SIG-M5 (cell line): ENCODE data around the gene CDK5RAP1.
A peak's percentile ranks its signal among the peaks of the same experiment; 100 is the strongest.
"Not testable (repeated sequence)": the region's sequence is repeated elsewhere in the genome, so short reads cannot be mapped to it uniquely, and the experiment has no call there.

Experiments used
- DNase-seq: peaks from one replicate; lab custom pipeline; 2025; lab: John Stamatoyannopoulos, UW

The CDK5RAP1 gene

GRCh38 chr20:33419140-33419974, 18.0 kb upstream of the CDK5RAP1 start:
- DNase-seq = no peak

- no peak for DNase-seq
Observed at GRCh38 chr20:33418033-33418432, 16.7 kb upstream of the CDK5RAP1 start.

GRCh38 chr20:33415948-33416347, 14.6 kb upstream of the CDK5RAP1 start:
- no peak for DNase-seq

GRCh38 chr20:33412484-33412838, 11.1 kb upstream of the CDK5RAP1 start:
- no peak for DNase-seq

- DNase-seq = no peak
Observed at GRCh38 chr20:33411711-33412483, 10.6 kb upstream of the CDK5RAP1 start.

- DNase-seq = no peak
Observed at GRCh38 chr20:33411242-33411641, 9.9 kb upstream of the CDK5RAP1 start.

- DNase-seq = no peak
Observed at GRCh38 chr20:33410081-33410742, 8.9 kb upstream of the CDK5RAP1 start.

- no peak for DNase-seq
Observed at GRCh38 chr20:33408716-33409654, 7.7 kb upstream of the CDK5RAP1 start.

- no peak for DNase-seq
Observed at GRCh38 chr20:33408313-33408712, 7.0 kb upstream of the CDK5RAP1 start.

- no peak for DNase-seq
Observed at GRCh38 chr20:33407796-33408195, 6.5 kb upstream of the CDK5RAP1 start.

GRCh38 chr20:33407251-33407650, 5.9 kb upstream of the CDK5RAP1 start:
- peak; percentile 30 for DNase-seq

GRCh38 chr20:33404281-33404680, 3.0 kb upstream of the CDK5RAP1 start:
- DNase-seq = no peak

GRCh38 chr20:33401921-33402369, 626 bp upstream of the CDK5RAP1 start:
- DNase-seq = no peak

GRCh38 chr20:33400812-33401183, 521 bp downstream of the CDK5RAP1 start:
- no peak for DNase-seq

GRCh38 chr20:33399924-33400323, 1.4 kb downstream of the CDK5RAP1 start:
- DNase-seq = no peak

GRCh38 chr20:33394718-33395117, 6.6 kb downstream of the CDK5RAP1 start:
- DNase-seq = no peak

GRCh38 chr20:33393609-33394008, 7.7 kb downstream of the CDK5RAP1 start:
- no peak for DNase-seq

- no peak for DNase-seq
Observed at GRCh38 chr20:33391722-33392415, 9.4 kb downstream of the CDK5RAP1 start.

- not testable (repeated sequence) for DNase-seq
Observed at GRCh38 chr20:33389326-33389725, 12.0 kb downstream of the CDK5RAP1 start.

GRCh38 chr20:33388268-33388667, 13.1 kb downstream of the CDK5RAP1 start:
- no peak for DNase-seq

- no peak for DNase-seq
Observed at GRCh38 chr20:33387177-33387576, 14.1 kb downstream of the CDK5RAP1 start.
